Effector memory CD8-positive, alpha-beta T cell (primary cell): ENCODE measurements around the gene NBAS.
A peak's percentile ranks its signal among the peaks of the same experiment; 100 is the strongest.

Experiments used
- ATAC-seq: fragments of 150-1000 bp; cut with Tn5 transposase; replicated peaks from 2 replicates; pipeline ENCODE4 v1.10.0; 2021; ENCODE audit warnings: mild to moderate bottlenecking, moderate library complexity
- DNase-seq, 3 experiments: peaks; one replicate each; pipeline ENCODE4 v3.0.0; 2021
- H3K27ac Mint-ChIP-seq, 2 donors: one replicate each; pipeline ENCODE4 v1.8.0; 2022; ENCODE audit warnings: mild to moderate bottlenecking in 2 of 2, mixed read lengths in 2 of 2, moderate library complexity in 2 of 2
- H3K27me3 Mint-ChIP-seq, 2 donors: one replicate each; pipeline ENCODE4 v1.8.0; 2022; ENCODE audit warnings: mixed read lengths in 2 of 2
- H3K36me3 Mint-ChIP-seq: one replicate; pipeline ENCODE4 v1.8.0; 2022; ENCODE audit warnings: mild to moderate bottlenecking, moderate library complexity, mixed read lengths; ENCODE audit not compliant: insufficient read depth
- H3K4me1 Mint-ChIP-seq, 2 donors: one replicate each; pipeline ENCODE4 v1.8.0; 2022; ENCODE audit warnings: low read depth in 2 of 2, mixed read lengths in 2 of 2
- H3K4me3 Mint-ChIP-seq, 2 donors: one replicate each; pipeline ENCODE4 v1.8.0; 2022; ENCODE audit warnings: mild to moderate bottlenecking in 2 of 2, mixed read lengths in 2 of 2, moderate library complexity in 2 of 2
- H3K9me3 Mint-ChIP-seq, 2 donors: one replicate each; pipeline ENCODE4 v1.8.0; 2022; ENCODE audit warnings: mixed read lengths in 2 of 2

The NBAS gene

DNA sequence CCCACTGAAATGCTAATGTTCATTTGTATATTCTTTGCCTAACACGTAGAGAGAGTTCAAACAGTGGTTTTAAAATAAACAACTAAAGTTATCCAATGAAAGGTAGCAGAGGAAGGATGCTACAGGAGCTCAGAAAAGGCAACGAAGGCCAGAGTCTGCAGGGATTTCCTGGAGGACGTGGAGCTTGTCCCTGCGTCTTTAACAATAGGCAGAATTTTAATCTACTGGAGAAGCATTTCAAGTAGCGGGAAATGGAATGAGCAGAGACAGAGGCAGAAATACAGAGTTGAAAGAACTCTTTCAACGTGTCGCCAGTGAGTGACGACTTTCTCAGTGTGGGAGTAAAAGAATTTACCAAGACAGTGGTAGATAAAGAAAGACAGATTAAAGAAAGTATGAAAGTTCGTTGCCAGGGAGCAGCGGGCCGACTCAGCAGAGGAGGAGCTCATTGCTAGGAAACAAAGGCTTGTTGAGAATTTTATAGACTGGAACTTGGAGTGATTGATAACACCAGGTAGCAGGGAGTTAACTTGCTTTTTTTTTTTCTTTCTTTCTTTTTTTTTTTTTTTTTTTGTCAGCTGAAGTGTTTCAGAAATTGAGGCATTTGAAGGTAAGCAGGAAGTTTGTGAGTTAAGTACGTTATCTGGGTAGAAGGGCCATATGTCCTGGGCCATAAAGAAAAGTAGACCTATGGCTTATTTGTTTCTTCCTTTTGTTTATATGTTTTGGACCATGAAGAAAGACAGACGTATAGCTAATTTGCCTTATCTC, 625 bp upstream of the NBAS start:
- Mint-ChIP-seq H3K4me1 (peaks cover 24 to 27% of the 10 kb centered on the region in 2 donors), H3K27ac (peak overlapping the region; percentile 97 to 99), H3K4me3 (peak overlapping the region; percentile 98 to 99), H3K36me3 (peaks cover 13% of the 10 kb centered on the region), H3K27me3 (peaks cover 0 to 13% of the 10 kb centered on the region in 2 donors), H3K9me3 (no peaks in the 10 kb centered on the region)
- ATAC-seq = peak; percentile 27
- peak in 2 of 3 experiments; percentile 2 to 9 for DNase-seq

DNA sequence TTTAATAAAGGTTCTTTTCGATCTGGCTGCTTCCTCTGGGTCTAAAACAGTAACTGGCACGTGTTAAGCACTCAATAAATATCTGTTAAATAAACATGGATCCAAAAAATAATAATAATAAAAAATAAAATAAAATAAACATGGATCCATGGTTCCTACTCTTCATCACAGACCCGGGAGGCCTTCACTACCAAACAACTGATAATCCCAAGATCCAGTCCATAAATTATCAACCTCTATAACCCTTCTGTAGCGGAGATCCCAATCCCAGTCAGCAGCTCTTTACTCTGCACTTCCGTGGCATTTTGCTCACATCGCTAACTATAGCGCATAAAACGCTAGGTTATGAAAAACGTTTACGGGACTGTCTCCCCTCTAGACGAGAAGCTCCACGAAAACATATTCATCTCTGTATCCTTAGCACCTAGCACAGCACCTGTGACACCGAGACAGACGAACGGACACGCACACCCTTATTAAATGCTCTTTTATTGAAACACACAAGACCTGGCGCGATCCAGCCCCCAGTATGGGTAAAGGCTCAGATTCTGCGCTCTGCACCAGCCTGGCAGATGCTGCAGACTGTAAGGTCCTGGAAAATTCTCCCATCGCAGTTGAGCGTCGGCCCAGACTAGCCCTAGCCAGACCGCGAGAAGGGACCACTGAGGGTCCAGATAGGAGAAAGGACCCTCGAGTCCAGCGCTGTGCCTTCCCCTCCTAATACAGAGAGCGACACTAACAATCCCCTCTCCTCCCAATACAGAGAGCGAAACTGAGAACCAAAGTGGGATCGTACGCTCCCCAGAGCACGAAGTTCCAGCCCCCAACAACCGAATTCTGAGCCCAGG, 770 bp downstream of the NBAS start:
- peak in 1 of 3 experiments; percentile 4 for DNase-seq
- peaks cover 25 to 31% of the 10 kb centered on the region in 2 donors for H3K4me1 Mint-ChIP-seq
- H3K4me3 Mint-ChIP-seq = peak overlapping the region; percentile 98 to 99
- peak; percentile 50 for ATAC-seq
- peaks cover 0 to 13% of the 10 kb centered on the region in 2 donors for H3K27me3 Mint-ChIP-seq
- H3K36me3 Mint-ChIP-seq = peaks cover 10% of the 10 kb centered on the region
- no peaks in the 10 kb centered on the region for H3K9me3 Mint-ChIP-seq
- H3K27ac Mint-ChIP-seq = peak overlapping the region; percentile 97 to 99

DNA sequence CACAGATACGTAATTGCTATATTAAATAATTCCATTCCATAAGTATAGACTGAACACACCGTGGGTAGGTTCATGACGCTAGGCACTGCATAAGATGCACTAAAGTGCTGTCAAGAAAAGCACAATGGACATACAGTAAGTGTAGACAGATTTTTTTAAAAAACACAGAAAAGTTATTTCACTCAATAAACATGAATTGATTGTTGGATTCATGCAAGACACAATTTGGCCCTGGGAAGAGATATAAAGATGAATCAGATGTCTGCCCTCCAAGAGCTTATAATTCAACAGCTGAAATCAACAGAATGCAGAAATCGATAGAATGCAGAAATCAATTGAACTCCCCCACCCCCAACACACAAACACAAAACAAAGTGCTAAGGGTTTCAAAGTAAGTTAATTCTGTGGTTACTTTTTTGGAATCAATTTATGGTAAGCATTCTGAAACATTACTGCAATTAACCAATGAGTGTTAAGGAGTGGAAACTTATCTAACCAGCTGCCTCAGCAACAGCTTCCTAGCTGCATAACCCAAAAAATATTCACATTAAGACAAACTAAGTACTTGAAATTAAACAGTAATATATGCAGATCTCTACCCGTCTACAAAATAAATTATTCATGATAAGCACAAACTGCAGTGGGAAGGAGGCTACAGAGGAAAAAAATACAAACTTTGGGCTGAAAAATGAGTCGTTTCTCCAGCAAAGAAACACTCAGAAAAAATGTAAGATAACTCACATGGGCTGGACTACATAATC, 1.6 kb downstream of the NBAS start:
- H3K27ac Mint-ChIP-seq = peak overlapping the region in 1 of 2 donors; percentile 99
- ATAC-seq = no peak
- H3K4me1 Mint-ChIP-seq = peaks cover 27 to 31% of the 10 kb centered on the region in 2 donors

DNA sequence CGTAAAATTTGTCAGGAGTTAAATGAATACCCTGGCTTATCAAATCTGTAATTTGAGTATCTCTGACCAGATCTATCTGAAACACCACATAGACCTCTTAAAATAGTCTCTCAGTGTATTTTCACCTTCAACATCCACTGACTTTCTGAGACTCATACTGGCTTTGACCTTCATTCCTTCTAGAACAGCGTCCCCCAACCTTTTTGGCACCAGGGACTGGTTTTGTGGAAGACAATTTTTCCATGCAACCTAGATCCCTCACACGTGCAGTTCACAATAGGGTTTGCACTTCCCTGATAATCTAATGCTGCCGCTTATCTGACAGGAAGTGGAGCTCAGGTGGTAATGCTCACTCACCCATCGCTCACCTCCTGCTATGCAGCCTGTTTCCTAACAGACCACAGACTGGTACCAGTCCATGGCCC, 3.2 kb downstream of the NBAS start:
- H3K27ac Mint-ChIP-seq = peak overlapping the region in 1 of 2 donors; percentile 52
- peaks cover 27 to 31% of the 10 kb centered on the region in 2 donors for H3K4me1 Mint-ChIP-seq
- H3K9me3 Mint-ChIP-seq = no peaks in the 10 kb centered on the region

More for the DNA sequence above, 1.6 kb downstream of the NBAS start:
- peak overlapping the region; percentile 98 to 99 for H3K4me3 Mint-ChIP-seq
- DNase-seq = no peak
- peaks cover 11% of the 10 kb centered on the region for H3K36me3 Mint-ChIP-seq
- peaks cover 0 to 10% of the 10 kb centered on the region in 2 donors for H3K27me3 Mint-ChIP-seq
- H3K9me3 Mint-ChIP-seq = no peaks in the 10 kb centered on the region

DNA sequence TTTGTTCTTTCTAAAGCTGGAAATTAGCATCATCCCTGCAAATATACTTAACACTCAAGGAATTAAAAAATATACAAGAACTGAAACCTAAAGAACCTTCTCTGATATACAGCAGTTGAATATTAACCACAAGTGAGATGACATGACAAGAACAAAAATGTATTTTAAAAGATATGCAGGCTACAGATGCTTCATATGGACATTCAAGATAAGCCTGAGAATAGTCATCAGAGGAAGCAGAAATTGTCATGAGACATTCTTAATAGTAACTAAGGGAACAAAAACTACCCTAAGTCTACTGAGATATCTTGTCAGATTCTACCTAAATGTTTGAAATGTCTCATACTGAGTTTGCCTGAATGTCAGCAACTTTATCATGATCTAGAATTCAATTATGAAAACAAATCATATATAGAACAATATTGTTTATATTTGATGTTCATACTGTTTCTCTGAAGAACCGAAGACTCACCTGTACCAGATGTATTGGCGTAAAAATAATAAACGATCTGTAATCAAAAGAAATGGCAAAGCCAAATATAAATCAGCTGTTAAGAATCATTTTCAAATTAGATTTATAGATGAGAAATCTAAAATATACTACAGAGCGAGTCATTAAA, 4.7 kb downstream of the NBAS start:
- H3K4me1 Mint-ChIP-seq = peaks cover 19 to 23% of the 10 kb centered on the region in 2 donors
- no peaks in the 10 kb centered on the region for H3K27me3 Mint-ChIP-seq
- no peaks in the 10 kb centered on the region for H3K9me3 Mint-ChIP-seq
- DNase-seq (no peak), ATAC-seq (no peak)
- peak overlapping the region in 1 of 2 donors; percentile 88 for H3K27ac Mint-ChIP-seq
- H3K4me3 Mint-ChIP-seq = no peak overlapping the region
- peaks cover 30% of the 10 kb centered on the region for H3K36me3 Mint-ChIP-seq

More for the DNA sequence above, 3.2 kb downstream of the NBAS start:
- Mint-ChIP-seq H3K27me3 (no peaks in the 10 kb centered on the region), H3K4me3 (no peak overlapping the region), H3K36me3 (peaks cover 25% of the 10 kb centered on the region)
- ATAC-seq = no peak
- no peak for DNase-seq

DNA sequence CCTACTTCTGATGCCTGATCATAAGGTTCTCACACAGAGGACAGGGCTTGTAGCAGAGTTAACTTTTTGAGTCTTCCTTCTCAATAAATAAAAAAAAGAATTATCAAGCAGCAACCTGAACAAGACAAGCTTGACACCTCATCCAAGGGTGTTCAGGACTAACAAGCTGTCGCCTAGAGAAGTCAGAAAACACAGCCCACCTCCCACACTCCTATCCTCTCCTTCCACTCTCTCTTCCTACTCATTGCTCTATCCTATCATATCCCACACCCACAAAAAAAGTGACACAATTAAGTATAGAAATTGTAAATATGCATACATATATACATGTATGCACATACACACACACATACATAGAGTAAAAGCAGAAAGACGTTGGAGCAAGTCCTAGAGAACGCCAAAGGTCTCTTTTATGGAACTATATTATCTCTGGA, 5.4 kb downstream of the NBAS start:
- H3K4me1 Mint-ChIP-seq = peaks cover 19 to 21% of the 10 kb centered on the region in 2 donors
- no peak for ATAC-seq
- H3K9me3 Mint-ChIP-seq = no peaks in the 10 kb centered on the region
- H3K27ac Mint-ChIP-seq = peak overlapping the region in 1 of 2 donors; percentile 88
- no peak overlapping the region for H3K4me3 Mint-ChIP-seq
- H3K27me3 Mint-ChIP-seq = no peaks in the 10 kb centered on the region
- DNase-seq = no peak
- H3K36me3 Mint-ChIP-seq = peaks cover 27% of the 10 kb centered on the region

DNA sequence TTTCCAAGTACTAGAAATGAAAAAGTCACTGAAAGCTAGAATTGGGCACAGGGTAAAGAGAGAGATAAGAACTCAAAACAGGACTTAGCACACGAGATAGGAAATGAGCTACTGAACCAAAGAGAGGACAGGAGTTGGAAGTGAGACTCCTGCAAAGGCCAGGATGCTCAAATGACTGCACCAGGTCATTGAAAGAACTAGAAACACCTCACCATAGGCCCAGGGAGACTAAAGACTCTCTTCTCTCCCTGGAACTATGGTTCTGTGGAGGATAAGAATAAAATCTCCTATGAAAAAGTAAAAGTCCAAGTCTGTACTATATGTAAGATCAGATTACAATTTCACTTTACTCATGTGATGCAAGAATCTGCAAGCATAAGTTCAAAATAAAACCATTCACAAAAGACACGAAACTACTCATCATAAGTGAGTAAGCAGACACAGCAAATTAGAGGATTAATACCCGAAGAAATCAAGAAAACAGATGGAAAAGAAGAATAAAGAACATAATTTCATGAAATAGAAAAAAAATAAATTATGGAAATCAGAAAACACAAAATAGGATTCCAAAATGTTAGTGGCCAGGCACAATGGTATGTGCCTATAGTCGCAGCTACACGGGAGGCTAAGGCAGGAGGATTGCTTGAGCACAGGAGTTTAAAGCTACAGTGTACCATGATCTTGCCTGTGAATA, 6.5 kb downstream of the NBAS start:
- peaks cover 11 to 12% of the 10 kb centered on the region in 2 donors for H3K4me1 Mint-ChIP-seq
- DNase-seq = no peak
- no peaks in the 10 kb centered on the region for H3K27me3 Mint-ChIP-seq
- H3K9me3 Mint-ChIP-seq = no peaks in the 10 kb centered on the region
- no peak for ATAC-seq
- no peak overlapping the region for H3K4me3 Mint-ChIP-seq
- H3K27ac Mint-ChIP-seq = peak overlapping the region; percentile 41 to 54
- H3K36me3 Mint-ChIP-seq = peaks cover 35% of the 10 kb centered on the region

DNA sequence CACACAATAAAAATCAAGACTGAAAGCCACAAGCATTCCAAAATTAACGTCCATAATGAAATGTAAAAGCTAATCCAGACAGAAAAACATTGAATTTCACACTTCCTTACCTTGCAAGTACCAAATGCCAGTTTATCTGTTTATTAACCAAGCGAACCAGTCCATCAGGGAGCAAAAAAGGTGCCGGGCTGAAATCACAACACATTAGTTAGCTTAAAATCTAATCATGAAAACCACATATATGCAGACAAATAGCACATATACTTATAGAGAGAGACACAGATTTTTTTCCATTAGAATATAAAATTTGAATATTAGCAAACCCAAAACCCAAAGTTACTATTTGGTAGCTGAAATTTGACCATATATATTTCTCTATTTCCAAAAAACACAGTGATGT, 7.2 kb downstream of the NBAS start:
- Mint-ChIP-seq H3K9me3 (no peaks in the 10 kb centered on the region), H3K4me3 (no peak overlapping the region), H3K36me3 (peaks cover 35% of the 10 kb centered on the region), H3K27ac (peak overlapping the region in 1 of 2 donors; percentile 54), H3K4me1 (peaks cover 5 to 6% of the 10 kb centered on the region in 2 donors), H3K27me3 (no peaks in the 10 kb centered on the region)
- DNase-seq = no peak
- no peak for ATAC-seq

DNA sequence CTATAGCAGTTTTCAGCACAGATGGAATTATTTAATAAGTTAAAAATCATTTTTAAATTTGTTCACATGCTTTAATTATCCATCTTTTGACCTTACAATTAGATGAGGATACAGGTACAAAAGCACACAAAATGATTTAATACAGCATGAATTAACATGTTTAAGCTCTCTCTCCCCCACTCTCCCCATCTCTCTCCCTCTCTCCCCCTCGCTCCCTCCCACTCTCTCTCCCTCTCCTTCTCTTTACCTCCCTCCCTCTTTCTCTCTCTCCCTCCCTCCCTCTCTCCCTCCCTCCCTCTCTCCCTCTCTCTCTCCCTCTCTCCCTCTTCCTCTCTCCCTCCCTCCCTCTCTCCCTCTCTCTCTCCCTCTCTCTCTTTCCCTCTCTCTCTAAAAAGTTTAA, 7.6 kb downstream of the NBAS start:
- Mint-ChIP-seq H3K4me3 (no peak overlapping the region), H3K36me3 (peaks cover 35% of the 10 kb centered on the region), H3K27ac (no peak overlapping the region), H3K4me1 (peaks cover 4 to 6% of the 10 kb centered on the region in 2 donors), H3K9me3 (no peaks in the 10 kb centered on the region), H3K27me3 (no peaks in the 10 kb centered on the region)
- ATAC-seq (no peak), DNase-seq (no peak)

DNA sequence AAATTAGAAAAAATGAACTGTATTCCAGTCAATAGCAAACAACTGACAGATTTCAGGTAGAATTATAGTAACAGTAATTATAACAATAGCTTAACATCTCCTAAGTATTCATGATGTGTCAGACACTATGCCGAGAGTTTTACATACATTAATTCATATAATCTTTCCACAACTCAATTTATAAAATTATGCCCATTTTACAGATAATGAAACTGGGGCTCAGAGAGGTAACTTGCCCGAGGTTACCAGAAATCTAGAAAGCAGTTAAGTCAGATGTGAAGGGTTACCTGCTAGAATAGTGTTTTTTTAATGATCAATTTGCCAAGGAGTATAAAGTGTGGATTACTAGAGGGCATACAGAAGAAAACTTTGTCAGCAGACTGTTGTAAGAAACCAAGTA, 12.2 kb downstream of the NBAS start:
- Mint-ChIP-seq H3K27ac (no peak overlapping the region), H3K27me3 (no peaks in the 10 kb centered on the region), H3K36me3 (peaks cover 35% of the 10 kb centered on the region), H3K4me1 (peaks cover 0 to 5% of the 10 kb centered on the region in 2 donors), H3K4me3 (no peak overlapping the region), H3K9me3 (no peaks in the 10 kb centered on the region)
- DNase-seq (no peak), ATAC-seq (no peak)

DNA sequence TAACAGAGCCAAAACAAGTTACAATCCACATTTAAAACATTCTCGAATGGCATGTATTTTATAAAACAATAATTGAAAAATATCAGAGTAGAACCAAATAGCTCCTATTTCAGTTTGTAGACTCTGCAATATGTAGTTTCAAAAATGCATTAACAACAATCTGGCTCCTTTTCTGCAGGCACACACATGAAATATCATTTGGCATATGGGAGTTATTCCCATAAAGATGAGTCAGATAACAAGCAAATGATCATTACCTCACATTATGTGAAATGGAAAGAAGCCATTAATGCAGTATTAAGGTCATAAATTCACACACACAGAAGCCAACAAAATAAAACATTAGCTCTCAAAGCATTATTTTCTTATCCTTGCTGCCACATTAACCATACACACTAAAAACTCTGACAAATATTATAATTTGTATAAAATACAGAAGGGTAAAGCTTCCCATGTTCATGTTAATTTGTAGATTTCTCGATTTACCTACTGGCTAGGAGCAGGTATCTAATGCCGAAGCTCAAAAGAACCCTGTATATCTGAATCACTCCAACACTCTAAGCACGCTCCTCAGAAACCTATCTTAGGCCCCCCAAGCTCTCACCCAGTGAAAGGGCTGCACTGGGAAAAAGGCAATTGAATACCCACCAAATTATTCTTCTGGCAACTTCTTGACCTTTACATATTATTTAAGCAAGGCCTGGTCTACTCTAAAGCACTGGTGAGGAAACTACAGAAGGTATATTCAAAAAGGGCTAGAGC, 13.8 kb downstream of the NBAS start:
- no peak for ATAC-seq

More for the DNA sequence above, 13.8 kb downstream of the NBAS start:
- H3K27me3 Mint-ChIP-seq = no peaks in the 10 kb centered on the region
- no peak overlapping the region for H3K27ac Mint-ChIP-seq
- no peak overlapping the region for H3K4me3 Mint-ChIP-seq
- H3K4me1 Mint-ChIP-seq = peaks cover 0 to 5% of the 10 kb centered on the region in 2 donors
- DNase-seq = no peak
- peaks cover 18% of the 10 kb centered on the region for H3K36me3 Mint-ChIP-seq
- no peaks in the 10 kb centered on the region for H3K9me3 Mint-ChIP-seq
